ENCODE results near the gene AQR. TPM values are rescaled to one million over a fixed set of nuclear protein-coding genes. Genes with fewer than 3 reads are reported as not detected.

The AQR gene
- total and polyA plus RNA-seq, 2 of the 8 experiments (the other 6 are each of a cell fraction or from before 2014, with no cell fraction given), result 34.5 to 57.6 TPM

- Histone ChIP-seq H3K79me1 (ENCODE audit: low read depth, low read length) (no peaks in the 10 kb centered on the region), H3K36me3 (ENCODE audit: control insufficient read depth in 2 of 4, insufficient read depth in 4 of 4, low read length in 3 of 4) (peaks cover 0 to 36% (median 13%) of the 10 kb centered on the region in 4 experiments; a peak in 4 of 8 replicates)
- CTCF ChIA-PET (ENCODE audit: partially characterized antibody), result interaction anchor here (1.3 kb wide), 1 partner anchor 14 kb away, joined by 5 read pairs; no protein-coding TSS in a partner anchor
- no peak for TF ChIP-seq CHD2 (IDR thresholded peaks at IDR 0.05; ENCODE audit: low read length)
- TF ChIP-seq PHF8 (conservative IDR thresholded peaks at IDR 0.05; ENCODE audit: low read depth, low read length), result no peak
- no peak for TF ChIP-seq KDM4A (IDR thresholded peaks at IDR 0.05; ENCODE audit: low read depth, low read length, severe bottlenecking)
- TF ChIP-seq KDM5A (IDR thresholded peaks at IDR 0.05; ENCODE audit: low read length), result no peak
- no peak for TF ChIP-seq ZNF274 (IDR thresholded peaks at IDR 0.05; ENCODE audit: borderline replicate concordance, extremely low read depth, low read length)
- no peak for TF ChIP-seq SP2 (IDR thresholded peaks at IDR 0.05; ENCODE audit: low read length)
- no peak for TF ChIP-seq POLR2A (IDR thresholded peaks at IDR 0.05; ENCODE audit: control extremely low read depth in 1 of 2, low read depth in 2 of 2, low read length in 2 of 2)
- no peak for TF ChIP-seq RNF2 (IDR thresholded peaks at IDR 0.05; ENCODE audit: borderline replicate concordance, low read depth, low read length, missing control alignments, poor library complexity, severe bottlenecking)
- TF ChIP-seq SP1 (IDR thresholded peaks at IDR 0.05; ENCODE audit: low read depth, low read length), result no peak
- TF ChIP-seq JUN (IDR thresholded peaks at IDR 0.05; ENCODE audit: low read depth, low read length), result no peak
- no peak for TF ChIP-seq NANOG (IDR thresholded peaks at IDR 0.05; ENCODE audit: insufficient read depth, low read depth, low read length, poor library complexity, severe bottlenecking)
- no peak for TF ChIP-seq MAFK (IDR thresholded peaks at IDR 0.05; ENCODE audit: low read depth, low read length)
- TF ChIP-seq BRCA1 (IDR thresholded peaks at IDR 0.05; ENCODE audit: low read depth, low read length), result no peak
- no peak for TF ChIP-seq CREB1 (IDR thresholded peaks at IDR 0.05)
Observed at GRCh38 chr15:34883633-34884032, 85.9 kb downstream of the AQR start.

More at GRCh38 chr15:34883633-34884032, 85.9 kb downstream of the AQR start:
- no peak overlapping the region for H3K4ac ChIP-seq (replicated peaks; ENCODE audit: insufficient read length, low read depth, low read length)
- H3K56ac ChIP-seq (replicated peaks; ENCODE audit: insufficient read length, low read depth, low read length), result no peak overlapping the region
- no peaks in the 10 kb centered on the region for H3K9me3 ChIP-seq (ENCODE audit: insufficient read depth in 2 of 2, low read depth in 1 of 2, low read length in 1 of 2)
- no peak overlapping the region for H2AFZ ChIP-seq (ENCODE audit: low read length)
- H3K23ac ChIP-seq (ENCODE audit: insufficient read length), result no peak overlapping the region
- no peak overlapping the region for H4K91ac ChIP-seq (replicated peaks; ENCODE audit: insufficient read length, low read length)
- H3K18ac ChIP-seq (ENCODE audit: extremely low read depth, low read length), result no peak overlapping the region
- FAIRE-seq, result no peak
- no peak overlapping the region for H2BK5ac ChIP-seq (ENCODE audit: low read depth, low read length)
- no peak overlapping the region for H3K9ac ChIP-seq (replicated peaks in 1 of 4; ENCODE audit: extremely low read depth in 1 of 4, low read depth in 3 of 4, low read length in 3 of 4)
- H4K20me1 ChIP-seq (replicated peaks in 1 of 2; ENCODE audit: control insufficient read depth in 1 of 2, insufficient read depth in 2 of 2, low read length in 2 of 2), result no peaks in the 10 kb centered on the region
- no peak overlapping the region for H2BK120ac ChIP-seq (replicated peaks; ENCODE audit: low read depth, low read length)
- H4K8ac ChIP-seq (ENCODE audit: extremely low read depth, insufficient read depth, low read length), result no peak overlapping the region
- POLR2A ChIA-PET (ENCODE audit: partially characterized antibody), result interaction anchor here (0.5 kb wide), 1 partner anchor 10 kb away, joined by 3 read pairs; no protein-coding TSS in a partner anchor
- no peaks in the 10 kb centered on the region for H3K79me2 ChIP-seq (ENCODE audit: control insufficient read depth in 1 of 2, insufficient read depth in 2 of 2, low read length in 2 of 2)
- H3K14ac ChIP-seq (ENCODE audit: insufficient read length), result no peak overlapping the region
- H3K23me2 ChIP-seq (ENCODE audit: low read depth, low read length), result no peaks in the 10 kb centered on the region
- H3K27ac ChIP-seq (ENCODE audit: low read depth, low read length), result no peak overlapping the region
- 93% methylated on average over 2 of the region's 2 CpGs; no CpG with 5 or more reads in 1 of the 2 experiments for WGBS, 2 experiments (ENCODE audit: extremely low coverage in 1 of 2, insufficient coverage in 1 of 2, insufficient read length in 1 of 2, insufficient replicate concordance in 2 of 2, low coverage in 1 of 2, low lambda C conversion rate in 2 of 2, missing lambda C conversion rate in 1 of 2)
- no peaks in the 10 kb centered on the region; a peak in 1 of 7 replicates for H3K4me1 ChIP-seq (replicated peaks in 1 of 4; ENCODE audit: control insufficient read depth in 3 of 4, insufficient read depth in 4 of 4, low read length in 3 of 4)
- H4K5ac ChIP-seq (ENCODE audit: insufficient read length, low read depth, low read length), result no peak overlapping the region
- no peak overlapping the region for H2BK15ac ChIP-seq (ENCODE audit: low read length)
- H2BK12ac ChIP-seq (ENCODE audit: low read depth, low read length), result no peak overlapping the region
- no peak overlapping the region for H3K4me3 ChIP-seq (ENCODE audit: extremely low read depth in 1 of 4, insufficient read depth in 2 of 4, low read depth in 3 of 4, low read length in 4 of 4)
- no peaks in the 10 kb centered on the region for H3K27me3 ChIP-seq (replicated peaks in 1 of 4; ENCODE audit: control insufficient read depth in 3 of 4, extremely low read depth in 1 of 4, insufficient read depth in 3 of 4, low read length in 3 of 4)
- H3K4me2 ChIP-seq (ENCODE audit: insufficient read depth in 1 of 2, low read depth in 2 of 2, low read length in 2 of 2), result no peak overlapping the region
- H2AK5ac ChIP-seq (ENCODE audit: low read depth, low read length), result no peak overlapping the region
- DNase-seq (ENCODE audit: low read depth in 1 of 2, low spot score in 2 of 2), result no peak
- no peak overlapping the region for H2BK20ac ChIP-seq (ENCODE audit: low read length)
